ENCODE data around the gene IMMP2L.

Gene IMMP2L

GRCh38 chr7:110762546-110763225 lies 799.6 kb downstream of the IMMP2L start:
- DNase-seq: no peak

- no peak for DNase-seq
Measured at GRCh38 chr7:110760341-110760740, 802.0 kb downstream of the IMMP2L start.

- no peak for DNase-seq
Measured at GRCh38 chr7:110759069-110759468, 803.2 kb downstream of the IMMP2L start.

GRCh38 chr7:110754649-110755048 lies 807.6 kb downstream of the IMMP2L start:
- no peak for DNase-seq

- DNase-seq: no peak
Measured at GRCh38 chr7:110750931-110751605, 811.2 kb downstream of the IMMP2L start.

GRCh38 chr7:110733221-110733620 lies 829.1 kb downstream of the IMMP2L start:
- no peak for DNase-seq

- DNase-seq: no peak
Measured at GRCh38 chr7:110724811-110725210, 837.5 kb downstream of the IMMP2L start.

GRCh38 chr7:110721395-110721794 lies 840.9 kb downstream of the IMMP2L start:
- DNase-seq: no peak

- DNase-seq: peak; percentile 26
Measured at GRCh38 chr7:110720626-110721025, 841.7 kb downstream of the IMMP2L start.

GRCh38 chr7:110719741-110720140 lies 842.6 kb downstream of the IMMP2L start:
- DNase-seq: no peak

GRCh38 chr7:110718503-110719205 lies 843.6 kb downstream of the IMMP2L start:
- DNase-seq: no peak

GRCh38 chr7:110704225-110704624 lies 858.1 kb downstream of the IMMP2L start:
- no peak for DNase-seq

- no peak for DNase-seq
Measured at GRCh38 chr7:110698576-110698975, 863.7 kb downstream of the IMMP2L start.

GRCh38 chr7:110693344-110693743 lies 868.9 kb downstream of the IMMP2L start:
- DNase-seq: no peak

- no peak for DNase-seq
Measured at GRCh38 chr7:110688908-110689307, 873.4 kb downstream of the IMMP2L start.

- no peak for DNase-seq
Measured at GRCh38 chr7:110685899-110686298, 876.4 kb downstream of the IMMP2L start.

- DNase-seq: no peak
Measured at GRCh38 chr7:110681941-110682340, 880.4 kb downstream of the IMMP2L start.

- DNase-seq: no peak
Measured at GRCh38 chr7:110677405-110677804, 884.9 kb downstream of the IMMP2L start.

- no peak for DNase-seq
Measured at GRCh38 chr7:110676785-110677184, 885.5 kb downstream of the IMMP2L start.

- DNase-seq: no peak
Measured at GRCh38 chr7:110675383-110676103, 886.7 kb downstream of the IMMP2L start.

GRCh38 chr7:110673148-110673547 lies 889.1 kb downstream of the IMMP2L start:
- no peak for DNase-seq

GRCh38 chr7:110669410-110669809 lies 892.9 kb downstream of the IMMP2L start:
- DNase-seq: no peak

- DNase-seq: no peak
Measured at GRCh38 chr7:110664803-110665202, 897.5 kb downstream of the IMMP2L start.

Data from NCI-H2171 (cell line).